IPS-11a (cell line): Measurements from ENCODE around the gene NRP1.
"Not testable (repeated sequence)": the region's sequence is repeated elsewhere in the genome, so short reads cannot be mapped to it uniquely, and the experiment has no call there.

Source experiments
- H3K4me3 ChIP-seq: one replicate; pipeline ENCODE4 v1.5.1; 2013; ENCODE audit warnings: low read depth, low read length, control low read depth

Gene NRP1

DNA sequence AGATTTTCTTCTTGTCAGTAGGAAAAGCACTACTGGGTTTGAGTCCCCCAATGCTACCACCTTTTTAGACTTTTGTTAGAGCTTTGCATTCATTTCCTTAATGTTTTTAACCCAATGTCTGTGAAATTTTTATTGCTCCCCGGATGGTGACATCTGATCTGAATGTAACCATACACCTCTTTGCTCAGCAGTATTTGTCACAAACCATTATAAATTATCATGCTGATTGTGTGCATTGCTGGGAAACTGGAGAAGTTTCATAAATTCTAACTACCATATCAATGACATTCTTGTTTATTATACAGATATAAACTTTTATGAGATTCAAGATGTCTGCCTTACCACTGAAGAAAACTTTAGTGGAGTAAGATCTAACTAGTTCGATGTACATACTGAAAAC lies 8.5 kb downstream of the NRP1 start:
- no peak overlapping the region for H3K4me3 ChIP-seq

DNA sequence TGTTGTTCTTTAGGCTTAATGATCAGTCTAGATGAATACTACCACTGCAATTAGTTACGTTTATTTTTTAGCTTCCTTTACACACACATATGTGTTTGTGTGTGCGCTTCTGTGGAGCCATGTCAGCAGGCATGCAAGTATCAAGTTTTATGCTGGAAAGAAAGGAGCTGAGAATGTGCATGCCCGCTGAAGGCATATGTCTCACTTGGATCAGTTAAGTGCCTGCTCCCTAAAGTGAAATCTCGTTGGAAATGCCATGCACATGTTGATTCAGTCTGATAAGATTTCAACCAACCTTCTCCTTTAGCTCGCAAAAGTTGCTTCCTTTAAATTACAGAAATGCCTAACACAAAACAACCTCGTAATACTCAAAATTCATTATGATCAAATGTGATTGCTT lies 10.7 kb downstream of the NRP1 start:
- no peak overlapping the region for H3K4me3 ChIP-seq

DNA sequence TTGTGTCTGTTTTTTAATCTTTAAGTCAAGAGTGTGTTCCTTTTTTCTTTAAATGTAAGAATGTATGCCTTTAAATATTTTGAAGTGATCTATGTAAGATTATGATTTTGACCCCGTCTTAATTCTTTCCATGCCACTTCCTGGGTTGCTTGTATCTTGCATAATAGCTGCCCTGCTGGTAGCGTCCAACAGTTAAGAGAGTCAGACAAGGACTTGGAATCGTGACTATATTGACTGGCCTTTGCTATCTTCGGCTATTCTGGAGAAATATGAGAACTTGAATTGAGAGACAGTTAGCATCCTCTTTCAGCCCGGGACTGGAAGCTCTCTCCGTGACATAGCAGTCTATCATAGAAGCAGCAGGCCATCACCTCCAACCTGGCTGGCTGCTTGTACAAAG lies 13.0 kb downstream of the NRP1 start:
- no peak overlapping the region for H3K4me3 ChIP-seq

DNA sequence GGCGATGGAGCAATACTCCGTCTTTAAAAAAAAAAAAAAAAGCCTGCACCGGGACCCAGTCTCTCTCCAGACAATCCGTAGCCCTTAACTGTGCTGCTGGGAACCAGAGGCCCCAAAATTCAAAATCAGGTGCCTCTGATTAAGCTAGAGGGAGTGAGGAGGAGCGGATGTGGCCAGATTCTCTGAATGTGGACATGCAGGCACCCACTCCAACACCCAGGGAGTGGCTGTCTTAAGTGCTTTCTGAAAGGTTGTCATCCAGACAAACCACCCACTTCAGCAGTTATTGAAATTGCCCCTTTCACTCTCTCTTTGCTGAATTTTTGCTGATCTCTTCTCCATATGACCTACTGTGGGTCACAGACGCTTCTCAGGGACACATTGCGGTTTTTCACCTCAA lies 14.2 kb downstream of the NRP1 start:
- H3K4me3 ChIP-seq, result no peak overlapping the region

DNA sequence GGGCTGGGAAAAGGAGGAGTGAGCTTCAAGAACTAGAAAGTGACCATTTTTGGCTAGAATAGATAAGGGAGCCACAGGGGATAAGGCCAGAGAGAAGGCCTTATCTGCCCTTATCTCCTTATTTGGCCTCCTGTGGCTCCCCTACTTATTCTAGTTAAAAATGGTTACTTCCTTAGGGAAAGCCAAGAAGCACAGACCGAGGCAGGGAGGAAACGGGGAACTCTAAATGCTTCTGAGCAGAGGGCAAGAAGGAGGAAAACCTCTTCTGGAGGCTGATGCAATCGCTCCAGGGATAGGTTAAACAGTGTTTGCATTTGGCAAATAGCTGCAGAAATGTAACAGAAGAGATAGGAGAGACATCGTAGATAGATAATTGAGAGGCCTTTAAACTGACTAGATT lies 18.6 kb downstream of the NRP1 start:
- H3K4me3 ChIP-seq, result no peak overlapping the region

DNA sequence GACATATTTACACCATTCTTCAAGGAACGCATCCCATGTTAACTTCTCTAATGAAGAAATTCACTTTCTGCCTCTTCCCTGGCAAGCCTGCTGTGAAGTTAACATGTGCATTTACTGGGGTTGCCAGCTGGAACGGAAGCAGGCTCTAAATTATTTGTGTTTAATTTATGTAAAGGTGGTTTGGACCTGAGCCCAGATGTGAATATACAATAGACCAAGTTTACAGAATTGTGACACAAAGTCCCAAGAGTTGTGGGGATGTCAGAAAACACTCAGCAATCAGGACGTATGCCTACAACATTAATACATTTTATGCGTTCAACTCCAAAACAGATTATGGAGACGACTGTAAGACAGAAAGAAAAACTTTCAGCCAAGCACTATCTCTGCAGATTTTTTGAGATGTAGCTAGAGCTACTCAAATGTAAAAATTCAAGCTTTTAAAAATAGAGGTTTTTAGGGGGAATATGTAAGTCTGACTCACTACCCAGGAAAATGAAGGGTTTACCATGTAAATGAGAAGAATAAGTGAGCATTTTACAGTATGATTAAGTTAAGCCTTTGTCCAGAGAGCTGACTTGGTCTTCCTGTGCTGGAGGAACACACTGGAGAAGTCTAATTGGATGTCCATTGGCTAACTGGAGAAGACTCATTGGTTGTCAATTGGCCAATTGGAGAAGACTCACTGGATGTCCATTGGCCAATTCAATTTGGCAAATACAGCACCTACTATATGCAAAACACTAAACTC lies 19.5 kb downstream of the NRP1 start:
- no peak overlapping the region for H3K4me3 ChIP-seq

DNA sequence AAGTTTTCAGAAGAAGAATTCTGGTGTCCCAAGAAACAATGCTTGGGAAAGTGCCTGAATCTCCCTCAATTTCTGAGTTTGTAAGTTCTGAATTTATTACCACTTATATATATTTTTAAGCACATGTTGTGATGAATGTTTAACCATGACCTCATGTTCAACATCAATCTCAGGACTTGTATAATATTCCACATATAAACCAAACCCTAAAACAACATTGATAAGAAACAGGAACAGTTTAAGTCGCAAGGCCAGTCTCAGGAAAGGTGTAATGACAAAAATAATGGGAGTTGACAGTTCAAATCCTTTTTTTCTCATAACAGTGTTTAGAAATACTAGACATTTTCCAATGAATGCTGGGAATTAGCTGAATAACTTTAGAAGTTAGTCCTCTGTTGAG lies 22.8 kb downstream of the NRP1 start:
- H3K4me3 ChIP-seq, result no peak overlapping the region

DNA sequence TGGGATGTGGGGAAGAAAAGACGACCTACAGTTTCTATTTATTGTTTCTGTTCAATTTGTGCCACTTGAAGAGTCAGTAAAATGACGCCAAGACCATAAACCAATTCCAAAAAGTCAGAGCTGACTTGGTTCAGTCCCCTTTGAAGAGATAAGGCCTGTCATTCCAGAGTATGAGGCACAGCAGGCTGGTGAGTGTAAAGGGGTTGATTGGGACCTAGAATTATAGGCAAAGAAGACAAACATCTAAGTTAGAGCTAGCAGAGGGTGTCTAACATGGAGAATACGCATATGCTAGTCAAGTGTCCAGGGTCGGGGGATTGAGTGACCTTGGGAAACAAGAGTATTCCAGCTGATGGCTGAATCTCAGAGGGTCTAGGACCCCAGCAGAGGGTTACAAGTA lies 23.6 kb downstream of the NRP1 start:
- H3K4me3 ChIP-seq, result no peak overlapping the region

DNA sequence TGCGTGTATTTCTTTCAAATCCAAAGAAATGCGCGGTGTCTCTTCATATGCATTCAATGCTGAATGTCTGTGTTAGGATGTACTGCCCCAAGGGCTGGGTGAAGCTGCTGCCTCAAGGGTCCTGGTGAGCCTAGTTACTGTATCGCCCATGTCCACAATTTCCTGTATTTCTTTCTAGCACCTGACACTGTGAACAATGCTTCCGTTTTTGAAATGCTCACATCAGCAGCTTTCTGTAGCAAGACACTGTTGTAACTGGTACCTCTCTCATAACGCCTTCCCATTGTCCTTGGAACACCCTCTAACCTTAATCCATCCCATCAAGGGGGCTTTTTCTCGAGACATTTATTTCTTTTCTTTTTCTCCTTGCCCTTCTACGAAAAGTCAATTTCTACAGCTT lies 25.1 kb downstream of the NRP1 start:
- H3K4me3 ChIP-seq, result no peak overlapping the region

DNA sequence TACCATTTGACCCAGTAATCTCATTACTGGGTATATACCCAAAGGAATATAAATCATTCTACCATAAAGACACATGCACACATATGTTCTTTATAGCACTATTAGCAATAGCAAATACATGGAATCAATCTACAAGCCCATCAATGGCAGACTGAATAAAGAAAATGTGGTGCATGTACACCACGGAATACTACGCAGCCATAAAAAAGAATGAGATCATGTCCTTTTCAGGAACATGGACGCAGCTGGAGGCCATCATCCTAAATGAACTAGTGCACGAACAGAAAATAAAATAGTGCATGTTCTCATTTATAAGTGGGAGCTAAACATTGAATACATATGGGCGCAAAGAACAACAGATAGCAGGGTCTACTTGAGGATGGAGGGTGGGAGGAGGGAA lies 26.6 kb downstream of the NRP1 start:
- H3K4me3 ChIP-seq, result no peak overlapping the region

DNA sequence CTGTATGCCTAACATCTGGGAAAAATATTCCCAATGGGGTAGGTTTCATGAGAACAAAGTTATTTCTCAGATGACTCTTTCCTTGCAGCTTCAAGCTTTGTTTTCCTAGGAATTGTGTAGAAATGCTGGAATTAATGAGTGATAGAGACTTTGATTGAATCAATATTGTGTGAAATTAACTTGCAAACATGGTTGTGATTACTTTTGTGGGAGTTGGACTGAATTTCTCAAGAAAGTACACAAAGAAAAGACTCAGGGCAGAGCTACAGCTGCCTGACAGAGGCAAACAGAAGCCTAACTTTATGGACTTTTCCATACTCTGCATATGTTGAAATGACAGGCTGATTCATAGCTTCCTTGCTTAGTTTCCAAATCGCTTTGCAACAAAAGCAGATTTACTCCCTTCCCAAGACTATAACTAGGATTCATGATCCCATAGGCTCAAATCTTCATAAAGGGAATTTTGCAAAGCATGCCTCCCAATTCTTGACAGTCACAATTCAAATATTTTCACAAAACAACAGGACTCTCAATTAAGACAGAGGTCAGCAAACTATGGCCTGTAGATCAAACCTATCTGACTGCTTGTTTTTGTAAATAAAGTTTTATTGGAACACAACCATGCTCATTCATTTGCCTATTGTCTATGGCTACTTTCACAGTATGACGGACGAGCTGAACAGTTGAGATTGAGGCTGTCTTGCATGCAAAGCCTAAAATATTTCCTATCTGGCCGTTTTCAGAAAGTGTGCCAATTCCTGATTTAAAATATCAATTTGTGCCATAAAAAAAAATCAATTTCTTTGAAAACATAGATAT lies 27.6 kb downstream of the NRP1 start:
- no peak overlapping the region for H3K4me3 ChIP-seq

DNA sequence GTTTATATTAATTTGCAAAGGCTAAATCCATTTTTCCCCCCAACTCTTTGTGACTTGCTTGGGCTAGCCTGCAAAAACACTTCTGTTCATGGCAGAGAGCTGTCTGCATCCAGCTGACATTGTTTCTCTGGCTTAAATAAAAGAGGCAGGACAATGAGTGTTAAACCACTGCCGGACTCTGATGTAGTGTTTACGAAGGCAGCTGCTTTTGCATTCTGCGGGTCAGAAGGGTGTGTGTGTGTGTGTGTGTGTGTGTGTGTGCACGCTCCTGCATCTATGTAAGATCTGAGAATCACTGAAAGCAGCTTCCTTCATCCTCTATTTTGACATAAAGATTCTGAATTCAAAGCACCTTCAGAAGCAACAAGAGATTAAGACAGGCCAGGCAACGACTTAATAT lies 28.3 kb downstream of the NRP1 start:
- H3K4me3 ChIP-seq, result no peak overlapping the region

DNA sequence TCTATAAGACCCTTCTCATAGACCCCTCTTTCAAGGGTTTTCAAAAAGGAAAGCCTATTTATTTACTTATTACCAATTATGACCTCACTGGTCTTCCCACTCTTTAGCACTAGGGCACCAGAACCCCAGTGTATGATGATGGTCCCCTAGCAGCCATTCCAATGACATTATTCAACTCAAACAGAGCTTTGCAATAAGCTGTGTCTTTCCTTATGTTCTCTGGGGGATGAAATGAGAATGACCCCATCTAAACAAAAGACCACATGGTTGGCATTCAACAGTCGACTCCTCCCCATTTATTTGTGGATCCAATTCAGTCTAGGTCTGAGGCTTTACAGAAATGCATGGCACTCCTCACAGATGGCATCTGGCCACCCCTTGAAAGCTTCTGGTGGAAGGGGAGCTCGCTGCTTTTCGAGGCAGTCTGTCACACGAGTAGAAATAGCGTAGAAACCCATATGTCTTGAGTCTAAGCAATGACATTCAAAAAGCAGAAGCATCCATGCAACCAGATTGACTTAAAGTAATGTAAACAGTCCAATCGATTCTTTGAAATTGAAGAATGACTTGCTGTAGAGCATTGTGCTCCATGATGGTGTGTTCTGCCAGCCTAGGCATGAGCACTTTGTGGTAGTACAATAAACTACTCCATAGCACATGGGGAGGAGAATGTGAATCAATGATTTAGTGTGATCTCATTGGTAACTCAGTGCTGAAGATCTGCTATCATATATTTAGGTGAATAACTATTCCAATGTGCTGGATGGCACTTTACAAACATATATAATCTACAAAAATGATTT lies 29.8 kb downstream of the NRP1 start:
- H3K4me3 ChIP-seq, result no peak overlapping the region

DNA sequence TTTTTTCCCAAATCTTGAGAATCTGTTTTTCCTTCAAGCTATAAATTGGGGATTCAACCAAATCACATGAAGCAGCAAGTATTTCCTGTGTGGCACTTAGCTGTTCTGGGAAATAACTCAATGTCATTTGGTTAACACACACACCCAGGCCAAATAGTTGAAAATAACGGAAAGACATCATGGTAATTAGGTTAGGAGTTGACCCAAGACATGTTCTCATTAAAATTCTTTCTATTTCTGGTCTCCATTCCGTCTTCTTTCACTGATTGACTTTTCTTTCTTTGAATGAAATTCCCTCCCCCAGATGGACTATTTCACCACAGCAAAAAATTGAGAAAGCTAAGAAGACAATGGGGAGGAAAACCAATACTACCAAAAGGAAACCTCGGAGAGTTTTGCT lies 30.5 kb downstream of the NRP1 start:
- H3K4me3 ChIP-seq, result no peak overlapping the region

DNA sequence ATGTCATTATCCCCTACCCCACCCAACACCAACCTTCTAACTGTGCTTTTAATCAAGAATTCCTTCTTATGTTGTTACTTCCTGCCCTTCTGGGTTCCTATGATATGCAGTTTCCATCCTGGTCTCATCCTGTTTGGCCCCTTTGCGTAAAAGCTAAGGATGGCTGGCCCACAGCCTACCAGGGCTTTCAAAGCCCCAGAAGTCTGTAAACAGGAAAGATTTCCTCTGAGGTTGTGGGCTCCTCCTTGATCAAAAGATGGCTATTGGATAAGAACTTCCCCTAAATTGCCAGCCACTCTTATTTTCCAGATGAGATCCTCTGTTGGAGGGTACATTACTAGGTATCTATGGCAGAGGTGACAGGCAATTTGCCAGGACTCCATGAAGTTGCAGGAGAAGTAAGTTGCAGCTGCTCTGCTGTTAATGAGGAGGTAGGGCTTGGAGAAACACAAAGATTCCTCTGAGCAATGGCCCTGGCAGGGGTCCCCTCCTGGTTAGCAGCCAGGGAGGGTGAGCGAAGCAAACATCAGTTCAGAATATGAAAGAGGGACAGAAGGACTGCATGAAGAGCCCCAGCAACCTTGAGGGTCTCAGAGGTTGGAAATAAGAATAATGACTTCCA lies 32.1 kb downstream of the NRP1 start:
- no peak overlapping the region for H3K4me3 ChIP-seq

DNA sequence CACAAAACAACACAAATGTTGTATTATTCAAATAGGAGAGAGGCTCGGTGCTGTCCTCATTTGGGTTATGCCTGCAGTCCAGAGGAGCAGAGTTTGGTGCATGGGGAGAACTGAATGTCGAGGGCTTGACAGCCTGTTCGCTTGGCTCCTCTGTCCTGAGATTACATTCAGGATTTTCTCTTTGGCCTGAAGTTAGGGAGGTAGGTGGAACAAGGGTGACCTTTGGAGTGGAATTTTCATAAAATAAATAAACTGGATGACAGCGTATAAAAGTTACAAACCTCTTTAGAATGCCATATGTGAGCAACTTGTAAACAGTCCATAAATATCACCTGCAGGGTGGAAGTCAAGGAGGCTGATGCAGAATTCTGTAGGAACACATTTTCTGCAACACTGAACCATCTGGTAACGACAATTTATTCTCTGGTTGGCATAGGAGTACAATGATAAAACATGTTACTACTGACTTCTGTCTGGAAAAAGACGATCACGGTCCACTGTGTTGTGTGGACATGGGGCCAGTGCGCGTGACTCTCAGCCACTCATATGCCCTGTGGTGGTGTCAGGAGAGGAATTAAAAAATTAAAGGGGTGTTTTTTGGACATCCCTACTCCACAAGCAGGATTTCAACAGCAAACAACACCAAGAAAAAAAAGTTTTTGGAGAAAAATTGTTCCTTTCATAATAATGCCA lies 33.2 kb downstream of the NRP1 start:
- no peak overlapping the region for H3K4me3 ChIP-seq

DNA sequence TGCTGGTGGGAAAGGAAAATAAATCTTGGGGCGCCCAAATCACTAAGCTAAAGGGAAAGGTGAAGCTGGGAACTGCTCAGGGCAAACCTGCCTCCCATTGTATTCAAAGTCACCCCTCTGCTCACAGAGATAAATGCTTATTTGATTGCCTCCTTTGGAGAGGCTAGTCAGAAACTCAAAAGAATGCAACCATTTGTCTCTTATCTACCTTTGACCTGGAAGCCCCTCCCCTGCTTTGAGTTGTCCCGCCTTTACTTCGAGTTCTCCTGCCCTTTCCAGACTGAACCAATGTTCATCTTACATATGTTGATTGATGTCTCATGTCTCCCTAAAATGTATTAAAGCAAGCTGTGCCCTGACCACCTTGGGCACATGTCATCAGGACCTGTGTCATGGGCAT lies 33.9 kb downstream of the NRP1 start:
- not testable (repeated sequence) for H3K4me3 ChIP-seq

DNA sequence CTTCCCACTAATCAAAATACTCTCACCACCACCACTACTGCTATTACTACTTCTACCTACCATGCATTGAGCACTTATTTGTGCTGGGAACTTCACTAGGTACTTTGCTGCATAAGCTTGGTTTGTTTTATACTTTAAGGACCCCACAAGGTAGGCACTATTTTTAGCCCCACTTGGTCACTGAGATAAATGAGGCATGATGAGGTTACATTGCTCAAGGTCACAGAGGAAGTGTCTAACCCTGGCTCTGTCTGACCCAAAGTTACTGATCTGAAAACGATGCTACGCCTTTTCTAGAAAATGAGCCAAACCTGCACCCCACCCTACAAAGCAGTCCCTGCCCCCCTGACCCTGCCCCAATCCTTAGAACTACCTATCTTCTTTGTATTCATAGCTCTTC lies 35.6 kb downstream of the NRP1 start:
- H3K4me3 ChIP-seq, result no peak overlapping the region

DNA sequence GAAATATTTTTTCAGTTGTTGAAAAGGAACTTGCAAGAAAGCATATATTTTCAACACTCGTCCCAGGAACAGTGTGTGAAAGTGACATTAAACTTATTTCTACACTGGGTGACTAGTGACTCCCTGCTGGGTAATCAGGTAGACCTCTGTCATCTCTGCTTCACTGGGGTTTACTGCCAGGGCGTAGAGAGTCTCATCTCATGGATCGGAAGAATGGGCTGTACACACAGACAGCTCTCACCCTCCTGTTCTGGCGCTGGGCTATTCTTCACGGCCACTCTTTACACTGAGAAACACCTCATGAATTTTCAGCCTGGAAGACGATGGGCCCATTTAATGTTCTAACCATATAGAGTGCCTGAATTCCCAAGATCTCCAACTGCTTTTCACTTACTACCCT lies 36.4 kb downstream of the NRP1 start:
- H3K4me3 ChIP-seq, result no peak overlapping the region

DNA sequence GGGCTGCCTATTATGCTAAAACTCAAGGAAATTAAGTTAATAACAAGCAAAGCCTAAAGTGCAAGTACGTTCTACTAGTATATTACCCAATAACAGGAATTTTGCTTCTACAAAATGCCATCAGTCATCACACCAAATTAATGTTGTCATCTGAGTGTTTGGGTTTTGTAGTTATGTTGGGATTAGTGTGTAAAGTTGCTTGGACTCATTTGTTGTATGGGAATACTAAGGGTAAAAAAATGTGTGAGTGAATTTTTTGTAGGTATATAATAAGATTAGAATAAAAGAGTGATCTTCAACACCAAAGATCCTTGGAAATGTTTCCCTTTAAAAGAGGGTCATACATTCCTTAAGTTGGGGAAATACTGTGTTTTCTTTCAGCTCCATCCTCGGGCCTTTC lies 38.6 kb downstream of the NRP1 start:
- H3K4me3 ChIP-seq, result no peak overlapping the region
